Fibroblast of skin of abdomen (primary cell): Measurements from ENCODE around the gene PPIL4.
A peak's percentile ranks its signal among the peaks of the same experiment; 100 is the strongest.
"Not testable (repeated sequence)": the region's sequence is repeated elsewhere in the genome, so short reads cannot be mapped to it uniquely, and the experiment has no call there.

ENCODE experiments used
- DNase-seq: peaks from one replicate; pipeline ENCODE4 v3.0.0-alpha.2; 2013

Gene PPIL4

DNA sequence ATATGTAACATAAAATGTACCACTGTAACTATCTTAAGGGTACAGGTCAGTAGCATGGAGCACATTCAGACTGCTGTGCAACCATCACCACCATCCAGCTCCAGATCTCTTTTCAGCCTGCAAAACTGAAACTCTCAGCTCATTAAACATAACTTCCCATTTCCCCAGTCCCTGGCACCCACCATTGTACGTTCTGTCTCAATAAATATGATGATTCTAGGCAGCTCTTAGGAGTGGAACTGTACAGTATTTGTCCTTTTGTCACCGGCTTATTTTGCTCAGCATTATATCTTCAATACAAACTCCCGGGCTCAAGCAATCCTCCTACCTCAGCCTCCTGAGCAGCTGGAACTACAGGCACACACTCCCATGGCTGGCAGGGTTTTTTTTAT is 62.5 kb downstream of the PPIL4 start:
- DNase-seq, result no peak

GRCh38 chr6:149482545-149483333 is 63.1 kb downstream of the PPIL4 start:
- DNase-seq, result no peak

DNA sequence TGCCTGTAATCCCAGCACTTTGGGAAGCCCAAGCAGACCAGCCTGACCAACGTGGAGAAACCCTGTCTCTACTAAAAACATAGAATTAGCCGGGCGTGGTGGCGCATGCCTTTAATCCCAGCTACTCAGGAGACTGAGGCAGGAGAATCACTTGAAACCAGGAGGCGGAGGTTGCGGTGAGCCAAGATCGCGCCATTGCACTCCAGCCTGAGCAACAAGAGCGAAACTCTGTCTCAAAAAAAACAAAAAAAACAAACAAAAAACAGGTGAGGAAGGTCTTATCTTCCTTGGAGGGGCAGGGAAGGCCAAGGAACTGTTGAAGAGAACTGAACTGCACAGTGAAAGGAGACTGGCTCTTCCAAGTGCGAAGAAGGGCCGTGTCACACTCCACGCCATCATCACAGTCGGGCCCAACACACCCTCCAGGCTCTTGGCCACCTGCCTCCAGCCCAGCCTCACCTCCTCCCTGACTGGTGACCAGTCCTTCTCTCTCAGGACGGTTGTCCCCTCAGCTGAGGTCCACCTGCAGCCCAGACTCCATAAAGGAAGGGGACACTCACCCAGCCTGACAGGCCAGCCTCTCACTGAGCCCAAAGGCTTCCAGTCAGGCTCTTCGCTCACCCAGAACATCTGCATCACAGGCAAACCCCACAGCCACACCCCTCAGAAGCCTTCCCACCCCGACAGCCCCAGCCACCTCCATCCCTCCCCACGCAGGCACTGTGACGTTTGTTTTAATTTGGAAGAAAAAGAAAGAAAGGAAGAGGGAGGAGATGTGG is 65.2 kb downstream of the PPIL4 start:
- no peak for DNase-seq

DNA sequence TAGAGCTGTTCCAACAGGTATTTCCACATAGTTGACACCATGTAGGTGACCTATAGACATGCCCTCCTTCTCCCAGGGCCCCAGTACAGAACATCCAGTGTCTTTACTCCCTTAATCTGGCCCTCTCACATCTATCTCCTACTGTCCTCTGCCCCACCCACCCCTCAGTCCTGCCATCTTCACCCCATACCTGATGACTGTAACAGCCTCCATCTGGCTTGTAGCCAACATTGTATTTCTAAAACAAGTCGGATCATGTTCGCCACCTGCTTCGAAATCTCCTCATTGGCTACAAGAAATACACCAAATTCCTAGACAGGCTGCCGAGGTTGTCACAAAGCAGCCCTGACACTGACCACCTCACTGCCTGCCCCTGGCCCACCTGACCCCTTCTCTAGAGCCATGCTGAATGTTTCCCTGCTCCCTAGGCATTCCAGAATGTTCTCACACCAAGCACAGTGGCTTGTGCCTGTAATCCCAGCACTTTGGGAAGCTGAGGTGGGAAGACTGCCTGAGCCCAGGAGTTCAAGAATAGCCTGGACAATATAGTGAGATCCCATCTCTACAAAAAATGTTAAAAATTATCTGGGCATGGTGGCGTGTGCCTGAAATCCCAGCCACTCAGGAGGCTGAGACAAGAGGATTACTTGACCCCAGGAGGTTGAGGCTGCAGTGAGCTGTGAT is 67.1 kb downstream of the PPIL4 start:
- no peak for DNase-seq

GRCh38 chr6:149477544-149477943 is 68.3 kb downstream of the PPIL4 start:
- no peak for DNase-seq

- no peak for DNase-seq
Observed at GRCh38 chr6:149476789-149477455, 68.9 kb downstream of the PPIL4 start.

GRCh38 chr6:149474108-149474935 is 71.5 kb downstream of the PPIL4 start:
- no peak for DNase-seq

GRCh38 chr6:149473080-149474052 is 72.5 kb downstream of the PPIL4 start:
- no peak for DNase-seq

DNA sequence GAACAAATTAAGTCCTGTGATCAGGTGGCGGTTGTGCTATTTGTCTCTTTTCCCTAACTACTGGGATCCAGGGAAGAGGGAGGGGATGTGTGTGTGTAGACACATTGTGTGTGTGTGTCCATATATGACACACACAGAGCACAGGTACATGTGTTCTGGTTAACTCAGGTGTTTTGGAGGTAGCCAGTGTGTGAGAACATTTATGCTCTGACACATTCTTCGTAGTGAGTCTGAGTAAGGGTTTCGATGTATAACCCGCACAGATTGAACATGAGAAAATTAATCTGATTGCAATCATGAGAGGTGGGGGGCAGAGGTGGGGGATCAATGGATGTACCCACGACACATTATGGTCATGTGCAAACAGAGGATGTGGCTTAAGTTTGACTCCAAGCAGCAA is 73.6 kb downstream of the PPIL4 start:
- no peak for DNase-seq

GRCh38 chr6:149471801-149472200 is 74.0 kb downstream of the PPIL4 start:
- no peak for DNase-seq

GRCh38 chr6:149470948-149471347 is 74.9 kb downstream of the PPIL4 start:
- DNase-seq, result no peak

DNA sequence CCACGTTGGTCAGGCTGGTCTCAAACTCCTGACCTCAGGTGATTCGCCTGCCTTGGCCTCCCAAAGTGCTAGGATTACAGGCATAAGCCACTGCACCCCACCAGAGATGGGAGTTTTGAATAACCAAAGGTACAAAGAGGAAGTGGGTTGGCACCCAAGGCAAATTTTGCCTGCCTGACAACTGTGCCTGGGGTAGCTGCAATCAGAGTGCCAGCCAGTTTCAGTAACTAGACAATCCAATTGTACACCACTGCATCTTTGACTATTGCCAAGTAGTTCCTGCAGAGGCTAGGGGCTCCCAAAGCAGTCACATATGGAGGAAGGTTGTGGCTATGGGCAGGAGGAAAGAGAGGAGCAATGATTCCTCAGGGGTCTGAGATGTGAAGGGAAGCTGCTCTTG is 77.7 kb downstream of the PPIL4 start:
- DNase-seq, result no peak

DNA sequence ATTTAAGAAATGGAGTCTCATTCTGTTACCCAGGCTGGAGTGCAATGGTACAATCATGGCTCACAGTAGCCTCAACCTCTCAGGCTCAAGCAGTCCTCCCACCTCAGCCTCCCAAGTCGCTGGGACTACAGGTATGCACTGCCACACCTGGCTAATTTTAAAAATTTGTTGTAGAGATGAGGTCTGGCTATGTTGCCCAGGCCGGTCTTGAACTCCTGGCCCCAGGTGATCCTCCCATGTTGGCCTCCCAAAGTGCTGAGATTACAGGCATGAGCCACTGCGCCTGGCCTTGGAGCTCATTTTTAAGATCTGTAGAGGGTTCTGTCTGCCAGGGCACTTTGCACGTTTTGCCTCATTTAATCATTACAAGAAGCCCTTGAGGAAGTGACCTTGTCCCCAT is 78.6 kb downstream of the PPIL4 start:
- no peak for DNase-seq

GRCh38 chr6:149464411-149464810 is 81.4 kb downstream of the PPIL4 start:
- DNase-seq, result no peak

DNA sequence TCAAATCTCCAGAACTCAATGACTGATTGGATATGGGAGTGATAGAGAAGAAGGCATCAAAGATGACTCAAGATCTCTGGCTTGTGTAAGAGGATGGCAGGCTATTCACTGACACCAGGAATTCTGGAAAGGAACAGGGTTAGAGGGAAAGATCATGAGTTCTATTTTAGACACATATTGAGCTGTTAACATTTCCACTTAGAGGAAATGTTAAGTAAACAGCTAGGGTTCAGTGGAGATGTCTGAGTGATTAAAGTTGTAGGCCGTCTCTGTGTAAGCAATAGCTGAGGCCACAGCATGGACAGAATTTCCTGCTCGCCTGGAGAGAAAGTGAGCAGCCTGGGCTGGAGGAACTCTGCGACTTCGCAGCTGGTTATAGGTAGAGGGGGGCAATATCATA is 82.1 kb downstream of the PPIL4 start:
- DNase-seq, result no peak

- DNase-seq, result not testable (repeated sequence)
Observed at GRCh38 chr6:149462712-149463111, 83.1 kb downstream of the PPIL4 start.

- DNase-seq, result no peak
Observed at GRCh38 chr6:149461670-149462069, 84.2 kb downstream of the PPIL4 start.

- DNase-seq, result not testable (repeated sequence)
Observed at GRCh38 chr6:149460249-149460648, 85.6 kb downstream of the PPIL4 start.

- peak; percentile 47 for DNase-seq
Observed at GRCh38 chr6:149459761-149460160, 86.1 kb downstream of the PPIL4 start.

DNA sequence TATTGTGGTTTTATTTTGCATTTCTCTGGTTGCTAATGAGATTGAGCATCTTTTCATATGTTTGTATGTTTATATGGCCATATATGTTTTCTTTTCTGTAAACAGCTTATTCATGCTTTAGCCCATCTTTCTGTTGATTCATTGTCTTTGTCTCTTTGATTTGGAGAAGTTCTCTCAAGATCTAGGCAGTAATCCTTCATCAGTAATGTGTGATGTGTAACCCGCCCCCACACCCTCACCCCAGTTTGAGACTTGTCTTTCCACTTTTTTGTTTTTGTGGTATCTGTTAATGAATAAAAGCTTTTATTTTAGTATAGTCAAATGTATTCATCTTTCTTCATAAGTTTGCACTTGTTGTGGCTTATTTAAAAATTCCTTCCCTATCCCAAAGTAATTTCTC is 87.0 kb downstream of the PPIL4 start:
- DNase-seq, result no peak

DNA sequence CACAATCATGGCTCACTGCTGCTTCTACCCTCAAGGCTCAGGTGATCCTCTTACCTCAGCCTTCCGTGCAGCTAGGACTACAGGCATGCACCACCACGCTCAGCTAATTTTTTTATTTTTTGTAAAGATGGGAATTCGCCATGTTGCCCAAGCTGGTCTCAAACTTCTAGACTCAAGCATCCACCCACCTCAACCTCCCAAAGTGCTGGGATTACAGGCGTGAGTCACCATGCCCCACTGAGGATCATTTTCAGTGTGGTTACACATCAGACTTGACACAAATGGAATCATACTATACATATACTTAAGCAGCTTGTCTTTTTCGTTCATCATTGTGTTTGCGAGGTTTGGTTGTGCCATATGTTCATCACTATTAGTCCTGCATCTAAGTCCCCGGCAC is 87.6 kb downstream of the PPIL4 start:
- no peak for DNase-seq
